ENCODE data around the gene NFASC.

- no peak for TF ChIP-seq ZBTB8A (tag by site-specific recombination; IDR thresholded peaks at IDR 0.05)
- TF ChIP-seq ZNF148 (tag by site-specific recombination; IDR thresholded peaks at IDR 0.05; ENCODE audit: borderline replicate concordance), result no peak
- no peak for TF ChIP-seq CTCF (tag by site-specific recombination; IDR thresholded peaks at IDR 0.05)
- no peak for TF ChIP-seq YY2 (tag by site-specific recombination; IDR thresholded peaks at IDR 0.05)
- TF ChIP-seq KLF7 (tag by site-specific recombination; IDR thresholded peaks at IDR 0.05; ENCODE audit: borderline replicate concordance), result no peak
- TF ChIP-seq, protein P1, sequence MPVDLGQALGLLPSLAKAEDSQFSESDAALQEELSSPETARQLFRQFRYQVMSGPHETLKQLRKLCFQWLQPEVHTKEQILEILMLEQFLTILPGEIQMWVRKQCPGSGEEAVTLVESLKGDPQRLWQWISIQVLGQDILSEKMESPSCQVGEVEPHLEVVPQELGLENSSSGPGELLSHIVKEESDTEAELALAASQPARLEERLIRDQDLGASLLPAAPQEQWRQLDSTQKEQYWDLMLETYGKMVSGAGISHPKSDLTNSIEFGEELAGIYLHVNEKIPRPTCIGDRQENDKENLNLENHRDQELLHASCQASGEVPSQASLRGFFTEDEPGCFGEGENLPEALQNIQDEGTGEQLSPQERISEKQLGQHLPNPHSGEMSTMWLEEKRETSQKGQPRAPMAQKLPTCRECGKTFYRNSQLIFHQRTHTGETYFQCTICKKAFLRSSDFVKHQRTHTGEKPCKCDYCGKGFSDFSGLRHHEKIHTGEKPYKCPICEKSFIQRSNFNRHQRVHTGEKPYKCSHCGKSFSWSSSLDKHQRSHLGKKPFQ (tag by site-specific recombination; IDR thresholded peaks at IDR 0.05), result no peak
- no peak for TF ChIP-seq REPIN1 (tag by site-specific recombination; IDR thresholded peaks at IDR 0.05; ENCODE audit: low read depth)
- no peak for TF ChIP-seq ZNF23 (tag by site-specific recombination; IDR thresholded peaks at IDR 0.05; ENCODE audit: borderline replicate concordance)
- no peak for TF ChIP-seq BCL11A (tag by site-specific recombination; IDR thresholded peaks at IDR 0.05; ENCODE audit: low read depth)
- TF ChIP-seq ZBTB1 (tag by site-specific recombination; IDR thresholded peaks at IDR 0.05), result no peak
These were observed 64.5 kb downstream of the NFASC start for GRCh38 chr1:204935155-204935554.
